ENCODE results near the gene CNOT6L.

The CNOT6L gene

DNA sequence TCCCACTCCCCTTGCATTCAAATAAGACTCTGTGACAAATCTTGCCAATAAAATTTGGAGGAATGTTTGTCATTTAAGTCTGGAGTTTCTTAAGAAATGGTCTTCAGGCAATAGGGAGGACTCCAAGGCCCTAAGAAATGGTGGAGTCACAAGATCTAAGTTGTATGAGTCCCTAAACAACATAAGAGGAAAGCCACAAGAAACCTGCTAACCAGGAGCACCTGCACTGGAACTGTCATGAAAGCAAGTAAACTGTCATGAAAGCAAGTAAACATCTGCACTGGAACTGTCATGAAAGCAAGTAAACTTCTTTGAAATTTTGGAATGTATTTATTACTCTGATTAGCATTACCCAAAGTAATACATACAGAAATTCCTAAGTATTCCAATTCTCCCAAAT is 3.5 kb downstream of the CNOT6L start:
- H3K4me3 ChIP-seq (ENCODE audit: low read depth, low read length), result no peak overlapping the region
- TF ChIP-seq, protein P1, sequence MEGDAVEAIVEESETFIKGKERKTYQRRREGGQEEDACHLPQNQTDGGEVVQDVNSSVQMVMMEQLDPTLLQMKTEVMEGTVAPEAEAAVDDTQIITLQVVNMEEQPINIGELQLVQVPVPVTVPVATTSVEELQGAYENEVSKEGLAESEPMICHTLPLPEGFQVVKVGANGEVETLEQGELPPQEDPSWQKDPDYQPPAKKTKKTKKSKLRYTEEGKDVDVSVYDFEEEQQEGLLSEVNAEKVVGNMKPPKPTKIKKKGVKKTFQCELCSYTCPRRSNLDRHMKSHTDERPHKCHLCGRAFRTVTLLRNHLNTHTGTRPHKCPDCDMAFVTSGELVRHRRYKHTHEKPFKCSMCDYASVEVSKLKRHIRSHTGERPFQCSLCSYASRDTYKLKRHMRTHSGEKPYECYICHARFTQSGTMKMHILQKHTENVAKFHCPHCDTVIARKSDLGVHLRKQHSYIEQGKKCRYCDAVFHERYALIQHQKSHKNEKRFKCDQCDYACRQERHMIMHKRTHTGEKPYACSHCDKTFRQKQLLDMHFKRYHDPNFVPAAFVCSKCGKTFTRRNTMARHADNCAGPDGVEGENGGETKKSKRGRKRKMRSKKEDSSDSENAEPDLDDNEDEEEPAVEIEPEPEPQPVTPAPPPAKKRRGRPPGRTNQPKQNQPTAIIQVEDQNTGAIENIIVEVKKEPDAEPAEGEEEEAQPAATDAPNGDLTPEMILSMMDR (IDR thresholded peaks at IDR 0.05; ENCODE audit: borderline replicate concordance, insufficient read depth, low read depth, low read length), result no peak

DNA sequence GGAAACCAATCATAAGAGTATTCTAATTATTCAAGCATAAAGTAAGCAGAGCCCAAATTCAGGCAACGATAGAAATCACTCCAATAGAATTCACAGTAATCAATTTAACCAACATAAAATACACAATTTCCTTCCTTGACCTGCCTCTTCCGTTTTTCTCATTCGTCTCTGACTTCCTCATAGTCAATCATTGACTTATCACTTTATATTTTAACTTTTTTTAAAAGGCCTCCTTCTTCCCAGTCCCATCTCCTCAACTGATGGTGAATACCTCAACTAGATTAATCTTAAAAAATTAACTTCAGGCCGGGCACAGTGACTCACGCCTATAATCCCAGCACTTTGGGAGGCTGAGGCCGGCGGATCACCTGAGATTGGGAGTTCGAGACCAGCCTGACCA is 13.3 kb downstream of the CNOT6L start:
- no peak overlapping the region for H3K4me3 ChIP-seq (ENCODE audit: low read depth, low read length)
- TF ChIP-seq, protein P1 (IDR thresholded peaks at IDR 0.05; ENCODE audit: borderline replicate concordance, insufficient read depth, low read depth, low read length), result no peak

GRCh38 chr4:77804471-77804870 is 14.7 kb downstream of the CNOT6L start:
- TF ChIP-seq, protein P1 (IDR thresholded peaks at IDR 0.05; ENCODE audit: borderline replicate concordance, insufficient read depth, low read depth, low read length), result no peak
- H3K4me3 ChIP-seq (ENCODE audit: low read depth, low read length), result no peak overlapping the region

DNA sequence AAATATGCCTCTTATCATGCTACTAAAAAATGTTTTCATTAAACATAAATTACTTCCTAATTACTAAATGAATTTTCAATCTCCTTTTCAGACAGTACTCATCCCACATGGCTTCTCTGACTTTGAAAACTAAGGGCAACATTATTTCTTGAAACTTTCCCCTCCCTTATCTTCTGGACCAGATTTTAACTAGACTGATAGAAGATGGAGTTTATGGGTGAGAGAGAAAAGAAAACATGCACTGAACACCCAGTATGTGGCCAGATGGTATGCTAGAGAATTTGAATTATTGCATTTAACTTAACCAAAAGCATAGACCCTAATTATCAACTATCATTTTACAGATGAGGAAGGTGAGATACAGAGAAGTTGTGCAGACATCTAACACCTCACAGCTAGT is 16.8 kb downstream of the CNOT6L start:
- H3K4me3 ChIP-seq (ENCODE audit: low read depth, low read length), result no peak overlapping the region
- TF ChIP-seq, protein P1 (IDR thresholded peaks at IDR 0.05; ENCODE audit: borderline replicate concordance, insufficient read depth, low read depth, low read length), result no peak

GRCh38 chr4:77801260-77801608 is 17.9 kb downstream of the CNOT6L start:
- TF ChIP-seq, protein P1 (IDR thresholded peaks at IDR 0.05; ENCODE audit: borderline replicate concordance, insufficient read depth, low read depth, low read length), result no peak
- no peak overlapping the region for H3K4me3 ChIP-seq (ENCODE audit: low read depth, low read length)

- no peak overlapping the region for H3K4me3 ChIP-seq (ENCODE audit: low read depth, low read length)
- TF ChIP-seq, protein P1 (IDR thresholded peaks at IDR 0.05; ENCODE audit: borderline replicate concordance, insufficient read depth, low read depth, low read length), result no peak
Observed at GRCh38 chr4:77800483-77801259, 18.5 kb downstream of the CNOT6L start.

DNA sequence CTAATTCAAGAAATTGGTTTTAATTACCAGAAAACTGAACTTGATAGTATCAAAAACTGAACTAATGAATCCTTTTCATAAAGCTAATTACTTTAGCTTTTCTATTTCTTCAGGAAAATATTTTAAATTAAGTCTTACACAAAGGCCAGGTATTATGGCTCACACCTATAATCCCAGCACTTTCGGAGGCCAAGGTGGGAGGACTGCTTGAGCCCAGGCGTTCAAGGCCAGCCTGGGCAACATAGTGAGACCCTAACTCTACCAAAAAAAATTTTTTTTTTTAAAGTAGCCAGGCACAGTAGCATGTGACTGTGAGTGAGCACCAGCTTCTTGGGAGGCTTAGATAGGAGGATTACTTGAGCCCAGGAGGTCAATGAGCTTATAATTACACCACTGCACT is 19.1 kb downstream of the CNOT6L start:
- no peak overlapping the region for H3K4me3 ChIP-seq (ENCODE audit: low read depth, low read length)
- TF ChIP-seq, protein P1 (IDR thresholded peaks at IDR 0.05; ENCODE audit: borderline replicate concordance, insufficient read depth, low read depth, low read length), result no peak

Measured in GM12875 (cell line).